Myocyte (in vitro differentiated cells): ENCODE data around the gene DNMT3B. TPM values are rescaled to one million over a fixed set of nuclear protein-coding genes. Genes with fewer than 3 reads are reported as not detected.

Experiments used
- DNase-seq: peaks from one replicate; pipeline ENCODE4 v3.0.0-alpha.2; 2012; ENCODE audit warnings: low read depth
- total RNA-seq: library from RNA; depleted of rRNA; stranded (reverse); fragments of >200 nt; gene quantifications from 2 replicates; pipeline ENCODE4 v1.2.3, GENCODE V29; 2014

Gene DNMT3B
- total RNA-seq, 1 donor from 2014 or later = 0.59 TPM

DNA sequence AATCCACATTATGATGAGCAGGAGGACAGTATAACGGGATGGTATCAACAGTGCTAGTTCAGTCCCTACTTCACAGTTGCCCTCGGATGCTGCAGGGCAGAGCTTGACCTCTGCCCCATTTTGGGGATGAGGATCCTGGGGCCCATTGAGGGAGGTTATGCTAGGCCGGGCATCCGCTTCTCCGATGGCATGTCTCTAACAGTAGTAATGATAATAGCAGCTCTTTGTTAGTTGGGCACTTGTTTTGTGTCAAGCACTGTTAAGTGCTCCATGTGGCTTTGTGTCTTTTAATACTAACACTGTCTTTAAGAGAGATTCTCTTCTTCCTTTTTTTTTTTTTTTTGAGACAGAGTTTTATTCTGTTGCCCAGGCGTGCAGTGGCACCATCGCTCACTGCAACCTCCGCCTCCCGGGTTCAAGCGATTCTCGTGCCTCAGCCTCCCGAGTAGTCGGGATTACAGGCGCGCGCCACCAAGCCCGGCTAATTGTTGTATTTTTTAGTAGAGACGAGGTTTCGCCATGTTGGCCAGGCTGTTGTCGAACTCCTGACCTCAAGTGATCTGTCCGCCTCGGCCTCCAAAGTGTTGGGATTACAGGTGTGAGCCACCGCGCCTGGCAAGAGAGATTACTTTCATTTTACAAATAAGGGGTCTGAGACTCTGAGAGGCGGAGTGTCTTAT, 58.7 kb downstream of the DNMT3B start:
- DNase-seq = no peak

DNA sequence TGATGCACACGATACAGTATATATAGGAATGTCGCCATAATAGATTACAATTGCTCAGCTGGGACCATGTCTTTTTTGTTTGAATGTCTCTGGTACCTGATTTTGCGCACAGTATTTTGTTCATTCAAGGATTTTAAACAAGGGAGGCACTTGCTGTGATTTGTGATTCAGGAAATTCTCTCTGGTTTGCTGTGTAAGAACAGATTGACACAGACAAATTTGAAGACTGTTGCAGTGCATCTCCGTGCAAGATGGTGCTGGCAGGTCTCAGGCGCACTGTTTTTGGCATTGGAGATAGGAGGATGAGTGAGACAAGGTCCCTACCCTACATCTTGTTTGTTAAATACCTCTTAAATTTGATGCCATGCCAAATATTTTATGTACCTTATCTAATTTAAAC, 60.0 kb downstream of the DNMT3B start:
- DNase-seq = no peak

- DNase-seq = peak; percentile 82
These were observed 60.9 kb downstream of the DNMT3B start for GRCh38 chr20:32823078-32823477.

DNA sequence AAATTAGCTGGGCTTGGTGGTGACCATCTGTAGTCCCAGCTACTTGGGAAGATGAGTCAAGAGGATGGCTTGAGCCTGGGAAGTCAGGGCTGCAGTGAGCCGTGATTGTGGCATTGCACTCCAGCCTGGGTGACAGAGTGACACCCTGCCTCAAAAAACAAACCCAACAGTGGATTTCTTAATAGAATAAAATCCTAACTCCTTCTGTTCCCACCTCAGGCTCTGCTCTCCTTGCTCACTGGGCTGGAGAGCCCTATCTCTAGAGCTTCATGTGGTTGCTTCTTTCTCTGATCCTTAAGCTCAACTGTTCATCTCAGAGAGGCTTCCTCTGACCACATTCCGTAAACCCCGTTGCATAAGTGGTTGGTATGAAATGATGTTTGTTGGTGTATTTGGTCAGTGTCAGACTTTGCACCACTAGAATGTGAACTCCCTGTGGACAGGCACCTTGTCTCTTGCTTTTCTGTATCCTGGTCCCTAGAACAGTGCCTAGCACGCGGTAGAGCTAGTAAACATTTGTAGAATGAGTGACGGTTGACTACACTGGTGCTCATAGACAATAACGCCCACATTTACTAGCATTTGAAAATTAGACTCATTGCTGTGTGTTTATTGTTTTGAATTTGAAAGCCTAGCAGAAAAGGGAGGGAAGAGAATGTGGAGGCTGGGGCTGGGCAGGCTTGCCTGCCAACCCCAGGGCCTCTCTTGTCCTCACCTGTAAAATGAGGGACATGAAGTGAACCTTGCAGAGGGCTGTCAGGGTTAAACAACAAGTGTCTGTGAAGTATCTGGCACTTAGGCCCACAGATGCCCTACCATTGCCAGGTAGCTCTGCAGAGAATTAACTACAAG, 61.8 kb downstream of the DNMT3B start:
- peak; percentile 43 for DNase-seq

DNA sequence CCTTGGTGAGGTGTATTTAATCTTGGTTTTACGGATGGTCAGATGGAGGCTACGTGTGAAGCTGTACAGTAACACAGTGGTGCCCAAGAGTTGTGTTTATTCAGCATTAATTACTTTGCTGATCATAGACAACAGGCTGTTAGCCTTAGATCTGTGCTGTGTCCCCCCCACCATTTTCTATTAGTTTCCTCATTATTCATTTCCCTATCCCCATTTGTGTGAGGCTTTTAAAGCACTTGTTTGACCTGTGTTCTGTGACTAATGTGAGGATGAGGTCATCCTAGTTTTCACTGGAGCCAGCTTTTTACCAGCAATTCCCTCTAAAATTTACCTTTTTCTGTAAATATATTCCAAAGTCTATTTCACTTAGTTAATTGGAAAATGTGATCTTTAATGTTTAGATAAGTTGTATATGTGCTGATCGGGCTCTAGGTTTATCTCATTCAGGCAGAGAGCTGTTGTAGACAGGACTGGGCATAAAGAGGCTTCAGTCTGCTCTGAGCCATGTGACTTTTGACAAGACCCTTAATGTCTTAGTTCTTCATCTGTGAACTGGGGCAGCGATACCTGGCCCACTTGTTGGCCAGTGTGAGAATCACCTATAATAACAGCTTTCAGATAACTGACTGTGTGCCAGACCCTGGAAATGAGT, 66.0 kb downstream of the DNMT3B start:
- DNase-seq = no peak

- no peak for DNase-seq
These were observed 67.3 kb downstream of the DNMT3B start for GRCh38 chr20:32829311-32830005.

DNA sequence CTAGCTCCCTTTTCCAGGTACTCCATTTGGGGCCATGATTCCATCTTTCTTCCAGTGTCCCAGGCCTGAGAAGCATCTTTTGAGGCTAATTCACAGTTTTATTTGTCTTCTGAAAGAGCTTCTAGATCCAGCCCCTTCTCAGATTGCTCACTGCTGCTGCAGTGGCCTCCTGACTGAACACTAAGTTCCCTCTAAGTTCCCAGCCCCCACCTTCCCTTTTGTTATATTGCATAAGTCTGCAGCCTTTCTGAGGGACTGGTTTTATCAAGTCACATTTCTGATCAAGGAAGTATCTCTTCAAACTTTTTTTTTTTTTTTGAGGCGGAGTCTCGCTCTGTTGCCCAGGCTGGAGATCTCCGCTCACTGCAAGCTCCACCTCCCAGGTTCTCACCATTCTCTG, 68.3 kb downstream of the DNMT3B start:
- DNase-seq = no peak

GRCh38 chr20:32831982-32832381, 69.8 kb downstream of the DNMT3B start:
- DNase-seq = no peak

DNA sequence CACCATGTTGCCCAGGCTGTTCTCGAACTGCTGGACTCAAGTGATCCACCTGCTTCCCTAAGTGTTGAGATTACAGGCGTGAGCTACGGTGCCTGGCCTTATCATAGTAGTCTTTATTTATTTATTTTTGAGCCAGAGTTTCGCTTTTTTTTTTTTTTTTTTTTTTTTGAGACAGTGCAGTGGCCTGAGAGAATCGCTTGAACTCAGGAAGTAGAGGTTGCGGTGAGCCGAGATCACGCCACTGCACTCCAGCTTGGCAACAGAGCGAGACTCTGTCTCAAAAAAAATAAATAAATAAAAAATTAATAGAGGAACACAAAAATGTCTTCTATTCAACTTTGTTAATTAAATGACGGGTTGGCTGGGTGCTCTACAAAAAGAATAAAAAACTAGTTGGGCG, 70.5 kb downstream of the DNMT3B start:
- no peak for DNase-seq

GRCh38 chr20:32834972-32835371, 72.8 kb downstream of the DNMT3B start:
- no peak for DNase-seq

DNA sequence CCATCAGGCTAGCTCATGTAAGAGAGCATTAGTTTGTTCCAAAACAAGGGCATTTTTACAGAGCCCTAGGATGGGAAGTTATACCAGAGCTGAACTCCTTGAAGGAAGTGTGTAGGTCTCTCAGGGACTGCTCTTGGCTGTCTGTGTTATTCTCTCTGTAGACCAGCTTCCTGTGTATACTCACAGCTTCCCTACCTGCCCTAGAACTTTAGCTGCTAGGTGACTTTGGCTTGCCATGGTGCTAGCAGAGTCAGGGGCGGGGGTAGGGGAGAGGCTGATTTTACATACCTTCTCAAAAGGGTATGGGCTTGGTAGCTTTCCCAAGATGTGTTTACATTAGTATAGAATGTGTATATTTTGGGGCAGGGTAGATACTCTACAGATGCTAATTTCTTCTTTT, 75.0 kb downstream of the DNMT3B start:
- DNase-seq = no peak

GRCh38 chr20:32839227-32839981, 77.2 kb downstream of the DNMT3B start:
- DNase-seq = peak; percentile 22

DNA sequence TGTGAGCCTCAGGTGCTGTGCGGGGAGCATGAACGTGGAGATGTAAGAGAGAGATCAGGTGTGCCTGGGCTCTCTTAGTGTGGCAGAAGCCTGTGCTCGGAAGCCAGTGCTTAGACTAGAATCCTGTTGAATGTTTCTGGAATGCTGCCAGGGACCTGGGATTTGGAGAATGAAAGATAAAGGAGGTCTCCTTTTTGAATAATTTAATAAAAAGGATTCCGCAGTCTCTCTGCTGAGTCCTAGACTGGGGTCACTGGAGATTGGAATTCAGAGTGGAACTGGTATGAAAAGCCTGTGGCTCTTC, 77.7 kb downstream of the DNMT3B start:
- no peak for DNase-seq

GRCh38 chr20:32841174-32841573, 79.0 kb downstream of the DNMT3B start:
- DNase-seq = no peak

DNA sequence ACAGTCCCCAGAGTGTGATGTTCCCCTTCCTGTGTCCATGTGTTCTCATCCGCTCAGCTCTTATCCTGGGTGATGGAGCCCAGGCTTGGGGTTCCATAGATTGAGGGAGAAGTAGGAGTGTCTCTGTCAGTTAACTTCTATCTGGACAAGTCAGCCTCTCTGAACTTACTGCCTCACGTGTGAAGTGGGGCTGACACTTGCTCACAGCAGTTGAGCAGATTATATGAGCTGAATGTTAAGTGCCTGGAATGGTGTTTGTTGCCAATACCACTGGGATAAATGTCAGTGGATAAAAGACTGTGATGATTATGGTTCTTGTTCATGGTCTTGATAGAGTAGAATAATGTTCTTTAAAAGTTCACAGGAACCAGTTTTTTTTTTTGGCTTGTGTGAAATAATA, 79.4 kb downstream of the DNMT3B start:
- no peak for DNase-seq

DNA sequence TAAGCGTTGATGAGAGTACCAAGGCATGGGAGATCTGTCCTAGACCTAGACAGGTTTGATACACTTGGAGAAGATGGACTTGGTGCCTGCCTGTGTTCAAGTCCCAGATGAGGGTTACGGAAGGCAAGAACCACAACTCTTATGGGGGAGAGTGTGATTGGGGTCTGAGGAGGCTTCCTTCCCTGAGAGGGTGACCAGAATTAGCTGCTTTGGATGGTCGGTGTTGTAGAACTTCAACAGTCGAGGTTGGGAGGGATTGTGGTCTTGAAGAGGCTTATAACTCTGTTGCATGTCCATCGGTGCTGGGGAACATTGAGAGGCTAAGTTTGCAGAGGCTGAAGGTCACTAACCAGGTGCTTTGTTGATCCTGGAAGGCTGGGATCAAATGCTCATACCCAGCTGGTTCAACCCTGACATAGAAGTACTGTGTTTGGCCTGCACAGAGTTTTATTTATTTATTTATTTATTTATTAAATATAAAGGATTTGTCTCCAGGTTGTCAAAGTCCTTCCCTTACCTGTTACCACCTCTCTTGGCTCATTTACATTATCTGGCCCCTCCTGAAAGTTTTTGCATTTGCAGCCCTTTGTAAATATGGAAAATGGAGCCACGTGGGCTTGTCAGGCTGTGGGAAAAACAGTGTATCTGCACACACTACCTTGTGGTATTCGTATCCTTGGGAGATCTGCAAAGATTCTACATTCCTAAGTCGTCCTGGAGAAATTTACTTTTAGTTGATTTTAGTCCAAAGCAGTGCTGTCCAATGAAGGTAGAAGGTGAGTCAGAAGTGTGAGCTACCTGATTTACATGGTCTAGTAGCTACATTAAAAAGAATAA, 80.7 kb downstream of the DNMT3B start:
- no peak for DNase-seq

DNA sequence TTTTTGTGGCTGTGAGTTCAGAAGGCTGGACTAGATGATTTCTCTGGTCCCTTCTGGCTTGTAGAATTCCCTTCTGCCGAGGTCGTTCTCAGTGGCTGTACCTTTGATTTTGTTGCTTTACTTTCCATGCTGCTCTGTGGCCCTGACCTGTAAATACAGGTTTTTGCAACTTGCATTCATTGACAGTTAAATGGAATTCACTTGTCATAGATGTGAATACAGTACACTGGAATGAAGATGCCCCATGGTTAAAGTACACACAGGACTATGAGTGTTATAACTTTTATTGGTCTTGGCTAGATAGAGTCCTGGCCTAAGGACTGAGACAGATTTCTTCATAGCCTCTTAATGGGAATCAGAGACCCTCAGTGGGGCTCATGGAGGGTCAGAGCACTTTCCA, 83.6 kb downstream of the DNMT3B start:
- no peak for DNase-seq

GRCh38 chr20:32846852-32847251, 84.7 kb downstream of the DNMT3B start:
- DNase-seq = no peak

GRCh38 chr20:32847964-32848363, 85.8 kb downstream of the DNMT3B start:
- DNase-seq = no peak

DNA sequence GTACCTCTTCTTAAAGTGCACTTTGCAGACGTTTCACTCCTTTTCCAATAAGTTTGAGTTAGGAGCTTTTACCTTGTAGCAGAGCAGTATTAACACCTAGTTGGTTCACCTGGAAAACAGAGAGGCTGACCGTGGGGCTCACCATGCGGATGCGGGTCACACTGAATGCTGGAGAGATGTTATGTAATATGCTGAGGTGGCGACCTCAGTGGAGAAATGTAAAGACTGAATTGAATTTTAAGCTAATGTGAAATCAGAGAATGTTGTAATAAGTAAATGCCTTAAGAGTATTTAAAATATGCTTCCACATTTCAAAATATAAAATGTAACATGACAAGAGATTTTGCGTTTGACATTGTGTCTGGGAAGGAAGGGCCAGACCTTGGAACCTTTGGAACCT, 86.7 kb downstream of the DNMT3B start:
- no peak for DNase-seq
